ENCODE data around the gene CSNK1E.

The CSNK1E gene

GRCh38 chr22:38250643-38251340, 66.4 kb downstream of the CSNK1E start:
- peaks cover 16% of the 10 kb centered on the region for H3K36me3 ChIP-seq (replicated peaks)
- in situ Hi-C loops (cut with HindIII; ENCODE audit: low pct_ligation_motif_present, low sequenced_read_pairs): no loop called here
- H3K27ac ChIP-seq: no peak overlapping the region
- no peak for TF ChIP-seq CTCF (IDR thresholded peaks at IDR 0.05; ENCODE audit: low read depth, low read length, missing control alignments)
- no peak overlapping the region for H3K4me3 ChIP-seq (ENCODE audit: low read depth, low read length)
- no peaks in the 10 kb centered on the region for H3K27me3 ChIP-seq (replicated peaks)
- DNase-seq: no peak

GRCh38 chr22:38249803-38250642, 67.2 kb downstream of the CSNK1E start:
- TF ChIP-seq CTCF (IDR thresholded peaks at IDR 0.05; ENCODE audit: low read depth, low read length, missing control alignments): no peak
- Histone ChIP-seq H3K27me3 (replicated peaks) (no peaks in the 10 kb centered on the region), H3K36me3 (replicated peaks) (peaks cover 16% of the 10 kb centered on the region), H3K4me3 (ENCODE audit: low read depth, low read length) (no peak overlapping the region), H3K27ac (no peak overlapping the region)
- DNase-seq: no peak
- in situ Hi-C loops (cut with HindIII; ENCODE audit: low pct_ligation_motif_present, low sequenced_read_pairs): no loop called here

- Histone ChIP-seq H3K27ac (no peak overlapping the region), H3K27me3 (replicated peaks) (no peaks in the 10 kb centered on the region), H3K36me3 (replicated peaks) (peaks cover 23% of the 10 kb centered on the region), H3K4me3 (ENCODE audit: low read depth, low read length) (no peak overlapping the region)
- no peak for DNase-seq
- in situ Hi-C loops (cut with HindIII; ENCODE audit: low pct_ligation_motif_present, low sequenced_read_pairs): no loop called here
- TF ChIP-seq CTCF (IDR thresholded peaks at IDR 0.05; ENCODE audit: low read depth, low read length, missing control alignments): no peak
Measured at GRCh38 chr22:38249301-38249700, 67.9 kb downstream of the CSNK1E start.

- H3K36me3 ChIP-seq (replicated peaks): peaks cover 32% of the 10 kb centered on the region
- TF ChIP-seq CTCF (IDR thresholded peaks at IDR 0.05; ENCODE audit: low read depth, low read length, missing control alignments): no peak
- no peak overlapping the region for H3K27ac ChIP-seq
- no peak for DNase-seq
- no peaks in the 10 kb centered on the region for H3K27me3 ChIP-seq (replicated peaks)
- in situ Hi-C loops (cut with HindIII; ENCODE audit: low pct_ligation_motif_present, low sequenced_read_pairs): no loop called here
- H3K4me3 ChIP-seq (ENCODE audit: low read depth, low read length): no peak overlapping the region
Measured at GRCh38 chr22:38248280-38248679, 69.0 kb downstream of the CSNK1E start.

GRCh38 chr22:38247713-38248112, 69.5 kb downstream of the CSNK1E start:
- in situ Hi-C loops (cut with HindIII; ENCODE audit: low pct_ligation_motif_present, low sequenced_read_pairs): no loop called here
- DNase-seq: no peak
- no peak for TF ChIP-seq CTCF (IDR thresholded peaks at IDR 0.05; ENCODE audit: low read depth, low read length, missing control alignments)
- Histone ChIP-seq H3K4me3 (ENCODE audit: low read depth, low read length) (no peak overlapping the region), H3K27ac (no peak overlapping the region), H3K36me3 (replicated peaks) (peaks cover 34% of the 10 kb centered on the region), H3K27me3 (replicated peaks) (no peaks in the 10 kb centered on the region)

Measured in brain microvascular endothelial cell (primary cell).